ENCODE results near the gene NTNG1. TPM values are rescaled to one million over a fixed set of nuclear protein-coding genes. Genes with fewer than 3 reads are reported as not detected.
"Not testable (repeated sequence)": the region's sequence is repeated elsewhere in the genome, so short reads cannot be mapped to it uniquely, and the experiment has no call there.

NTNG1 gene
- total RNA-seq, 1 donor from 2014 or later, result 19.7 TPM

- Mint-ChIP-seq H3K4me1 (ENCODE audit: unreplicated experiment) (peaks cover 12% of the 10 kb centered on the region), H3K27ac (no peak overlapping the region), H3K36me3 (no peaks in the 10 kb centered on the region), H3K9me3 (no peaks in the 10 kb centered on the region), H3K27me3 (no peaks in the 10 kb centered on the region), H3K4me3 (no peak overlapping the region)
- no peak for TF ChIP-seq CTCF (conservative IDR thresholded peaks at IDR 0.05)
- DNase-seq (ENCODE audit: extremely low spot score, unreplicated experiment), result no peak
Observed at GRCh38 chr1:107158496-107158895, 17.7 kb downstream of the NTNG1 start.

- H3K27ac Mint-ChIP-seq, result no peak overlapping the region
- no peak overlapping the region for H3K4me3 Mint-ChIP-seq
- no peaks in the 10 kb centered on the region for H3K9me3 Mint-ChIP-seq
- H3K4me1 Mint-ChIP-seq (ENCODE audit: unreplicated experiment), result peaks cover 12% of the 10 kb centered on the region
- H3K36me3 Mint-ChIP-seq, result peaks cover 1% of the 10 kb centered on the region
- no peak for DNase-seq (ENCODE audit: extremely low spot score, unreplicated experiment)
- H3K27me3 Mint-ChIP-seq, result no peaks in the 10 kb centered on the region
- TF ChIP-seq CTCF (conservative IDR thresholded peaks at IDR 0.05), result no peak
Observed at GRCh38 chr1:107158991-107159390, 18.2 kb downstream of the NTNG1 start.

- no peak for TF ChIP-seq CTCF (conservative IDR thresholded peaks at IDR 0.05)
- Mint-ChIP-seq H3K4me3 (no peak overlapping the region), H3K27me3 (no peaks in the 10 kb centered on the region), H3K4me1 (ENCODE audit: unreplicated experiment) (peaks cover 12% of the 10 kb centered on the region), H3K36me3 (peaks cover 10% of the 10 kb centered on the region), H3K27ac (no peak overlapping the region), H3K9me3 (peaks cover 6% of the 10 kb centered on the region)
- no peak for DNase-seq (ENCODE audit: extremely low spot score, unreplicated experiment)
Observed at GRCh38 chr1:107162745-107163144, 21.9 kb downstream of the NTNG1 start.

GRCh38 chr1:107164901-107165300 lies 24.1 kb downstream of the NTNG1 start:
- not testable (repeated sequence) for DNase-seq (ENCODE audit: extremely low spot score, unreplicated experiment); H3K4me3 Mint-ChIP-seq; H3K9me3 Mint-ChIP-seq; H3K36me3 Mint-ChIP-seq; H3K4me1 Mint-ChIP-seq (ENCODE audit: unreplicated experiment); H3K27ac Mint-ChIP-seq; H3K27me3 Mint-ChIP-seq

- Mint-ChIP-seq H3K4me1 (ENCODE audit: unreplicated experiment) (no peaks in the 10 kb centered on the region), H3K9me3 (peaks cover 9% of the 10 kb centered on the region), H3K4me3 (no peak overlapping the region), H3K27me3 (no peaks in the 10 kb centered on the region), H3K36me3 (peaks cover 4% of the 10 kb centered on the region), H3K27ac (no peak overlapping the region)
- no peak for TF ChIP-seq CTCF (conservative IDR thresholded peaks at IDR 0.05)
- DNase-seq (ENCODE audit: extremely low spot score, unreplicated experiment), result no peak
Observed at GRCh38 chr1:107169615-107170014, 28.8 kb downstream of the NTNG1 start.

GRCh38 chr1:107171333-107171732 lies 30.5 kb downstream of the NTNG1 start:
- TF ChIP-seq CTCF (conservative IDR thresholded peaks at IDR 0.05), result no peak
- H3K4me1 Mint-ChIP-seq (ENCODE audit: unreplicated experiment), result peaks cover 9% of the 10 kb centered on the region
- no peaks in the 10 kb centered on the region for H3K36me3 Mint-ChIP-seq
- H3K9me3 Mint-ChIP-seq, result peaks cover 4% of the 10 kb centered on the region
- no peak overlapping the region for H3K27ac Mint-ChIP-seq
- H3K4me3 Mint-ChIP-seq, result no peak overlapping the region
- DNase-seq (ENCODE audit: extremely low spot score, unreplicated experiment), result no peak
- no peaks in the 10 kb centered on the region for H3K27me3 Mint-ChIP-seq
